HepG2 (cell line): ENCODE data around the gene CD177. TPM values are rescaled to one million over a fixed set of nuclear protein-coding genes. Genes with fewer than 3 reads are reported as not detected.

Experiments used
- ATAC-seq: fragments of 200-7000 bp; cut with Tn5 transposase; 3 replicates; pipeline ENCODE4 v1.9.1; 2020; ENCODE audit warnings: mild to moderate bottlenecking, moderate library complexity
- BruUV-seq: library from RNA; stranded (reverse); fragments of 400-500 nt; replicated peaks from 2 replicates; lab custom pipeline; 2021; lab: Mats Ljungman, UMichigan
- CTCF ChIA-PET: fragments of 300-600 bp; formaldehyde crosslinking; extraction: SDS; loops from one replicate; lab custom pipeline; 2021; ENCODE audit warnings: low total read pairs, inconsistent platforms, low intra/inter-chr PET ratio; lab: Yijun Ruan, JAX
- POLR2A ChIA-PET: fragments of 350-600 bp; sonication (Branson Sonifier 250); formaldehyde crosslinking; loops from one replicate; lab custom pipeline; 2020; ENCODE audit warnings: antibody characterized with exemption, inconsistent platforms; lab: Yijun Ruan, JAX
- DNase-seq: peaks from one replicate; pipeline ENCODE4 v3.0.0-alpha.2; 2015; ENCODE audit warnings: low spot score
- FAIRE-seq: peaks from 3 replicates; lab custom pipeline; 2011; peaks lifted over from hg19 to GRCh38; lab: Jason Lieb, UNC
- H2AFZ ChIP-seq: one replicate; pipeline ENCODE4 v1.6.1; 2011; ENCODE audit warnings: low read length, inconsistent platforms
- H3K27ac ChIP-seq: fragments of 300-600 bp; 3 replicates; pipeline ENCODE4 v1.8.0; 2011; ENCODE audit warnings: mixed run types, mild to moderate bottlenecking, mixed read lengths, low read length, inconsistent platforms; ENCODE audit not compliant: insufficient read depth; ENCODE audit errors: extremely low read length
- H3K27me3 ChIP-seq, 2 experiments: fragments of 200-600 bp in 1 of 2; 2 replicates in 1 of 2; 3 replicates in 1 of 2; pipeline versions ENCODE4 v1.6.0 to v1.8.0; 2011; ENCODE audit warnings: low read length in 2 of 2, mild to moderate bottlenecking in 2 of 2, moderate library complexity in 2 of 2, inconsistent platforms in 1 of 2; ENCODE audit not compliant: insufficient read depth in 2 of 2, control insufficient read depth in 1 of 2
- H3K36me3 ChIP-seq, 2 experiments: fragments of 200-600 bp in 1 of 2; replicated peaks in 1 of 2; 2 replicates in 1 of 2; 3 replicates in 1 of 2; pipeline versions ENCODE4 v1.5.1 to v1.8.0; 2011; ENCODE audit warnings: low read length in 2 of 2, inconsistent platforms in 1 of 2; ENCODE audit not compliant: insufficient read depth in 2 of 2, control insufficient read depth in 1 of 2
- H3K4me1 ChIP-seq: 2 replicates; pipeline ENCODE4 v1.5.1; 2012; ENCODE audit warnings: low read length, inconsistent platforms; ENCODE audit not compliant: insufficient read depth
- H3K4me2 ChIP-seq: 2 replicates; pipeline ENCODE4 v1.6.0; 2011; ENCODE audit warnings: low read depth, low read length, inconsistent platforms
- H3K4me3 ChIP-seq, 3 experiments: fragments of 200-600 bp in 1 of 3; sonication (generic), shearing (Covaris generic) in 1 of 3; replicated peaks in 1 of 3; 2 replicates each; pipeline ENCODE4 v1.5.1; 2011 to 2016; ENCODE audit warnings: low read length in 3 of 3, inconsistent platforms in 2 of 3, low read depth in 2 of 3, mild to moderate bottlenecking in 2 of 3, control low read depth in 1 of 3, mixed read lengths in 1 of 3; ENCODE audit not compliant: insufficient read depth in 1 of 3
- H3K79me2 ChIP-seq: one replicate; pipeline ENCODE4 v1.6.1; 2011; ENCODE audit warnings: low read length, inconsistent platforms; ENCODE audit not compliant: insufficient read depth
- H3K9ac ChIP-seq: 2 replicates; pipeline ENCODE4 v1.6.0; 2011; ENCODE audit warnings: mild to moderate bottlenecking, low read depth, low read length, inconsistent platforms; ENCODE audit not compliant: insufficient read depth
- H3K9me3 ChIP-seq: 2 replicates; pipeline ENCODE4 v1.5.1; 2012; ENCODE audit warnings: mild to moderate bottlenecking, low read length
- H4K20me1 ChIP-seq: 2 replicates; pipeline ENCODE4 v1.6.0; 2011; ENCODE audit warnings: inconsistent platforms, mild to moderate bottlenecking, low read length, moderate library complexity; ENCODE audit not compliant: insufficient read depth
- ETV6 ChIP-seq: sonication (generic); formaldehyde crosslinking; conservative IDR thresholded peaks from 2 replicates; pipeline ENCODE4 v1.4.0; 2020; ENCODE audit warnings: missing genetic modification reagents
- MAFF ChIP-seq: IDR thresholded peaks from 2 replicates; pipeline ENCODE4 v1.6.1; 2011; ENCODE audit warnings: low read depth, low read length, improper control_type of control experiment
- MAFK ChIP-seq, 2 experiments: IDR thresholded peaks in 1 of 2; conservative IDR thresholded peaks in 1 of 2; 2 replicates each; pipeline ENCODE4 v1.6.1; 2011; ENCODE audit warnings: improper control_type of control experiment in 2 of 2, low read length in 2 of 2
- ZNF703 ChIP-seq: sonication (generic); formaldehyde crosslinking; IDR thresholded peaks from 2 replicates; pipeline ENCODE4 v1.5.1; 2020; ENCODE audit warnings: missing genetic modification reagents, mild to moderate bottlenecking, moderate library complexity, borderline replicate concordance
- WGBS: methylation state at CpG from one replicate; pipeline ENCODE4 v1.1.6; 2017; ENCODE audit warnings: low lambda C conversion rate; 5-methylcytosine and 5-hydroxymethylcytosine counted together
- in situ Hi-C: cut with HindIII; loops from 2 replicates; pipeline ENCODE4 v1.10.0; 2017; ENCODE audit warnings: low pct_unique_long_range_greater_than_20kb; ENCODE audit not compliant: extremely low pct_ligation_motif_present
- intact Hi-C: fragments of 100-400 bp; cut with micrococcal nuclease; formaldehyde crosslinking; loops from one replicate; pipeline ENCODE4 v1.10.0; 2022; ENCODE audit not compliant: unreplicated experiment
- polyA plus RNA-seq, 8 experiments: library from polyadenylated mRNA; depleted of rRNA in 3 of 8; stranded (reverse) in 7 of 8; unstranded in 1 of 8; fragments of >200 nt; fragmentation: Illumina TruSeq in 4 of 8; extraction: Trizol in 4 of 8; gene quantifications; 2 replicates each; pipeline versions ENCODE4 v1.2.1 to v1.2.3, GENCODE V29; 2011 to 2016; ENCODE audit warnings: low read depth in 4 of 8, missing spikeins in 1 of 8, mixed read lengths in 1 of 8; ENCODE audit not compliant: insufficient read depth in 1 of 8
- total RNA-seq, 5 experiments: library from RNA; depleted of rRNA; stranded (reverse); fragments of >200 nt; fragmentation: Illumina TruSeq; extraction: Trizol; gene quantifications; 2 replicates each; pipeline ENCODE4 v1.2.3, GENCODE V29; 2016; ENCODE audit warnings: low read depth in 1 of 5
- TF ChIP-seq, protein P1 (sequence below): sonication (generic); formaldehyde crosslinking; IDR thresholded peaks from 2 replicates; pipeline ENCODE4 v1.4.0; 2020; ENCODE audit warnings: missing genetic modification reagents, borderline replicate concordance

The CD177 gene
- total and polyA plus RNA-seq, 2 of the 13 experiments (the other 11 are each of a cell fraction or from before 2014, with no cell fraction given) = not detected

DNA sequence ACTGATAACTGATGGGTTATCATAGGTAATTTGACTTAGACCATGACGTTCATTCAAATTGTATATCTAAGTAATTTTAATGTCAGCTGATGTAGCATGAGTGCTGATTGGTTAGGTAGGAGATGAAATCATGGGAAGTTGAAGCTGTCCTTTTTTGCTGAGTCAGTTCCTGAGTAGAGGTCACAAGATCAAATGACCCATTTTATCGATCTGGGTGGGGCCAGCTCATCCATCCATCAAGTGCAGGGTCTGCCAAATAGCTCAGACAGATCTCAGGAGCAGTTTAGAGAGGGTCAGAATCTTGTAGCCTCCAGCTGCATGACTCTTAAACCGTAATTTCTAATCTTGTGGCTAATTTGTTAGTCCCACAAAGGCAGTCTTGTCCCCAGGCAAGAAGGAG, 35.3 kb upstream of the CD177 start:
- intact Hi-C loops (no loop called here), in situ Hi-C loops (loop anchor here (25.0 kb wide), 1 partner anchor 206 kb away; no protein-coding TSS in a partner anchor)
- no peaks in the 10 kb centered on the region for H4K20me1 ChIP-seq
- FAIRE-seq = no peak
- DNase-seq = no peak
- H3K4me2 ChIP-seq = no peak overlapping the region
- peak; percentile 86 to 93 for TF ChIP-seq MAFK (conservative IDR thresholded peaks at IDR 0.05 in 1 of 2, IDR thresholded peaks at IDR 0.05 in 1 of 2; ENCODE audit: low read length in 2 of 2)
- TF ChIP-seq MAFF = peak; percentile 88
- TF ChIP-seq ETV6 (CRISPR knock-in tag) = no peak
- POLR2A ChIA-PET = no interaction called here
- no peaks in the 10 kb centered on the region for H3K36me3 ChIP-seq
- H3K27ac ChIP-seq = no peak overlapping the region
- 0% methylated on average over 3 of the region's 3 CpGs for WGBS
- ATAC-seq = no peak
- H2AFZ ChIP-seq = no peak overlapping the region
- H3K79me2 ChIP-seq = no peaks in the 10 kb centered on the region
- no peaks in the 10 kb centered on the region for H3K9me3 ChIP-seq
- no peak overlapping the region for H3K4me3 ChIP-seq
- BruUV-seq = no TSS peak
- H3K9ac ChIP-seq = no peak overlapping the region
- no peaks in the 10 kb centered on the region for H3K4me1 ChIP-seq
- H3K27me3 ChIP-seq = peaks cover 0 to 6% of the 10 kb centered on the region in 2 experiments; a peak in 1 of 5 replicates
- CTCF ChIA-PET = no interaction called here

DNA sequence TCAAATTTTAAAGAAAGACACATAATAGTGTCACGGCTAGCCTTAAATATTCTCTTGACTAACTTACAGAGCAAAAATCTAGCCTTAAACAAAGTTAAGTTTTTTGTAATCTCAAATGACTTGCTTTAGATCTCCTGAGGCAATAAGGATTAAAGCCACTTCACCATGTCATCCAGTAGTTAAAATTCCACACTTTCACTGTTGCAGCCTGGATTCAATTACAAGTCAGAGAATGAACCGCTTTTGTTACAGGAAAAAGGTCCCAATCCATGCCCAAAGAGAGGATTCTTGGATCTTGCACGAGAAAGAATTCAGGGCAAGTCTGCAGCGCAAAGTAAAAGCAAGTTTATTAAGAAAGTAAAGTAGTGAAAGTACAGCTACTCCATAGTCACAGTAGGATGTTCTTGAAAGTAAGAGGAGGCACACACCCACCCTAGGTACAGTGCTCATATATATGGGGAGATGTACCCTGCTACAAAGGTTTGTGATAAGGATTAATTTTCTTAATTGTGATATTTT, 34.6 kb upstream of the CD177 start:
- 14% methylated on average over 4 of the region's 4 CpGs for WGBS
- BruUV-seq = no TSS peak
- no peak overlapping the region for H3K4me2 ChIP-seq
- no peaks in the 10 kb centered on the region for H3K9me3 ChIP-seq
- H2AFZ ChIP-seq = no peak overlapping the region
- CTCF ChIA-PET = no interaction called here
- intact Hi-C loops = no loop called here
- no peak overlapping the region for H3K27ac ChIP-seq
- ATAC-seq (no peak), FAIRE-seq (no peak), DNase-seq (no peak)
- H3K4me3 ChIP-seq = no peak overlapping the region
- in situ Hi-C loops = loop anchor here (25.0 kb wide), 1 partner anchor 207 kb away; no protein-coding TSS in a partner anchor
- peaks cover 0 to 6% of the 10 kb centered on the region in 2 experiments; a peak in 1 of 5 replicates for H3K27me3 ChIP-seq
- POLR2A ChIA-PET = no interaction called here
- H4K20me1 ChIP-seq = no peaks in the 10 kb centered on the region
- H3K9ac ChIP-seq = no peak overlapping the region
- H3K79me2 ChIP-seq = no peaks in the 10 kb centered on the region
- H3K36me3 ChIP-seq = no peaks in the 10 kb centered on the region
- H3K4me1 ChIP-seq = no peaks in the 10 kb centered on the region
- TF ChIP-seq ZNF703 = no peak
- TF ChIP-seq, protein P1, sequence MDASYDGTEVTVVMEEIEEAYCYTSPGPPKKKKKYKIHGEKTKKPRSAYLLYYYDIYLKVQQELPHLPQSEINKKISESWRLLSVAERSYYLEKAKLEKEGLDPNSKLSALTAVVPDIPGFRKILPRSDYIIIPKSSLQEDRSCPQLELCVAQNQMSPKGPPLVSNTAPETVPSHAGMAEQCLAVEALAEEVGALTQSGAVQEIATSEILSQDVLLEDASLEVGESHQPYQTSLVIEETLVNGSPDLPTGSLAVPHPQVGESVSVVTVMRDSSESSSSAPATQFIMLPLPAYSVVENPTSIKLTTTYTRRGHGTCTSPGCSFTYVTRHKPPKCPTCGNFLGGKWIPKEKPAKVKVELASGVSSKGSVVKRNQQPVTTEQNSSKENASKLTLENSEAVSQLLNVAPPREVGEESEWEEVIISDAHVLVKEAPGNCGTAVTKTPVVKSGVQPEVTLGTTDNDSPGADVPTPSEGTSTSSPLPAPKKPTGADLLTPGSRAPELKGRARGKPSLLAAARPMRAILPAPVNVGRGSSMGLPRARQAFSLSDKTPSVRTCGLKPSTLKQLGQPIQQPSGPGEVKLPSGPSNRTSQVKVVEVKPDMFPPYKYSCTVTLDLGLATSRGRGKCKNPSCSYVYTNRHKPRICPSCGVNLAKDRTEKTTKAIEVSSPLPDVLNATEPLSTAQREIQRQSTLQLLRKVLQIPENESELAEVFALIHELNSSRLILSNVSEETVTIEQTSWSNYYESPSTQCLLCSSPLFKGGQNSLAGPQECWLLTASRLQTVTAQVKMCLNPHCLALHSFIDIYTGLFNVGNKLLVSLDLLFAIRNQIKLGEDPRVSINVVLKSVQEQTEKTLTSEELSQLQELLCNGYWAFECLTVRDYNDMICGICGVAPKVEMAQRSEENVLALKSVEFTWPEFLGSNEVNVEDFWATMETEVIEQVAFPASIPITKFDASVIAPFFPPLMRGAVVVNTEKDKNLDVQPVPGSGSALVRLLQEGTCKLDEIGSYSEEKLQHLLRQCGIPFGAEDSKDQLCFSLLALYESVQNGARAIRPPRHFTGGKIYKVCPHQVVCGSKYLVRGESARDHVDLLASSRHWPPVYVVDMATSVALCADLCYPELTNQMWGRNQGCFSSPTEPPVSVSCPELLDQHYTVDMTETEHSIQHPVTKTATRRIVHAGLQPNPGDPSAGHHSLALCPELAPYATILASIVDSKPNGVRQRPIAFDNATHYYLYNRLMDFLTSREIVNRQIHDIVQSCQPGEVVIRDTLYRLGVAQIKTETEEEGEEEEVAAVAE (CRISPR knock-in tag) = no peak
